ENCODE data around the gene FOXD4L4.
"Not testable (repeated sequence)": the region's sequence is repeated elsewhere in the genome, so short reads cannot be mapped to it uniquely, and the experiment has no call there.

Gene FOXD4L4

GRCh38 chr9:65737096-65737564 is at the start of gene FOXD4L4:
TSS of gene FOXD4L4 (plus strand) at chr9:65737146. CDS start at chr9:65737146, 0 bp downstream.
- not testable (repeated sequence) for H3K4me3 ChIP-seq (ENCODE audit: low read length); H3K9me3 ChIP-seq (ENCODE audit: insufficient read depth, low read depth, low read length); H3K9ac ChIP-seq (ENCODE audit: low read depth, low read length); H3K27ac ChIP-seq (ENCODE audit: low read length); H3K4me1 ChIP-seq (ENCODE audit: insufficient read depth, low read length); H3K36me3 ChIP-seq (ENCODE audit: insufficient read depth, low read depth, low read length)
- peaks cover 21% of the 10 kb centered on the region for H3K27me3 ChIP-seq (ENCODE audit: insufficient read depth, low read length)

GRCh38 chr9:65703550-65703949 is 33.4 kb upstream of the FOXD4L4 start:
- not testable (repeated sequence) for H3K4me1 ChIP-seq (ENCODE audit: insufficient read depth, low read length)

GRCh38 chr9:65714445-65714844 is 22.5 kb upstream of the FOXD4L4 start:
- not testable (repeated sequence) for H3K36me3 ChIP-seq (ENCODE audit: insufficient read depth, low read depth, low read length); H3K27ac ChIP-seq (ENCODE audit: low read length); H3K4me1 ChIP-seq (ENCODE audit: insufficient read depth, low read length); H3K9ac ChIP-seq (ENCODE audit: low read depth, low read length); H3K9me3 ChIP-seq (ENCODE audit: insufficient read depth, low read depth, low read length); H3K4me3 ChIP-seq (ENCODE audit: low read length); H3K27me3 ChIP-seq (ENCODE audit: insufficient read depth, low read length)

More at GRCh38 chr9:65703550-65703949, 33.4 kb upstream of the FOXD4L4 start:
- H3K27ac ChIP-seq (ENCODE audit: low read length); H3K9ac ChIP-seq (ENCODE audit: low read depth, low read length); H3K27me3 ChIP-seq (ENCODE audit: insufficient read depth, low read length); H3K9me3 ChIP-seq (ENCODE audit: insufficient read depth, low read depth, low read length); H3K4me3 ChIP-seq (ENCODE audit: low read length); H3K36me3 ChIP-seq (ENCODE audit: insufficient read depth, low read depth, low read length): not testable (repeated sequence)

GRCh38 chr9:65738133-65738532 is 1.2 kb downstream of the FOXD4L4 start:
- not testable (repeated sequence) for H3K4me1 ChIP-seq (ENCODE audit: insufficient read depth, low read length); H3K27ac ChIP-seq (ENCODE audit: low read length); H3K9me3 ChIP-seq (ENCODE audit: insufficient read depth, low read depth, low read length)

More at GRCh38 chr9:65738133-65738532, 1.2 kb downstream of the FOXD4L4 start:
- not testable (repeated sequence) for H3K4me3 ChIP-seq (ENCODE audit: low read length); H3K9ac ChIP-seq (ENCODE audit: low read depth, low read length); H3K36me3 ChIP-seq (ENCODE audit: insufficient read depth, low read depth, low read length)
- peaks cover 21% of the 10 kb centered on the region for H3K27me3 ChIP-seq (ENCODE audit: insufficient read depth, low read length)

Data from iPS-20b (cell line).